Psoas muscle (tissue), 8 donors: ENCODE measurements around the gene OSCP1. TPM values are rescaled to one million over a fixed set of nuclear protein-coding genes. Genes with fewer than 3 reads are reported as not detected.

Experiments used
- ATAC-seq, 4 donors: fragments of 200-7000 bp; cut with Tn5 transposase; one replicate each; pipeline ENCODE4 v1.9.1; 2020; ENCODE audit warnings: moderate library complexity in 3 of 4, mild to moderate bottlenecking in 2 of 4
- DNase-seq, 2 donors: peaks; one replicate each; pipeline ENCODE4 v3.0.0-alpha.2; 2020
- H3K27ac ChIP-seq: fragments of 200-600 bp; one replicate; pipeline ENCODE4 v1.8.0; 2022
- H3K27me3 ChIP-seq, 3 donors: fragments of 200-600 bp in 1 of 3; one replicate each; pipeline versions ENCODE4 v1.6.1 to v1.8.0; 2013 to 2022; ENCODE audit warnings: low read length in 2 of 3, mild to moderate bottlenecking in 2 of 3, moderate library complexity in 1 of 3; ENCODE audit not compliant: insufficient read depth in 3 of 3
- H3K36me3 ChIP-seq, 2 donors: fragments of 200-600 bp in 1 of 2; one replicate each; pipeline versions ENCODE4 v1.6.1 to v1.8.0; 2013 to 2022; ENCODE audit warnings: low read depth in 1 of 2, mild to moderate bottlenecking in 1 of 2, moderate library complexity in 1 of 2; ENCODE audit not compliant: insufficient read depth in 1 of 2
- H3K4me1 ChIP-seq: fragments of 200-600 bp; one replicate; pipeline ENCODE4 v1.8.0; 2022
- H3K4me3 ChIP-seq: fragments of 200-600 bp; one replicate; pipeline ENCODE4 v1.8.0; 2022; ENCODE audit warnings: mild to moderate bottlenecking
- H3K9me3 ChIP-seq: fragments of 200-600 bp; one replicate; pipeline ENCODE4 v1.8.0; 2022
- WGBS, 3 donors: extraction: QIAGEN DNeasy Blood & Tissue Kit; methylation state at CpG; one replicate each; pipeline versions ENCODE4 v1.1.6 to v1.1.7; 2013; 5-methylcytosine and 5-hydroxymethylcytosine counted together
- intact Hi-C, 2 donors: fragments of 100-400 bp; cut with DNase I; formaldehyde crosslinking; loops; one replicate each; pipeline versions ENCODE4 v1.11.0 to v1.14.2; 2022
- polyA plus RNA-seq, 3 donors: library from polyadenylated mRNA; stranded (reverse); fragments of 200-250 nt; gene quantifications; one replicate each; pipeline ENCODE4 v1.2.3, GENCODE V29; 2013
- total RNA-seq, 4 donors: library from RNA; stranded (reverse); fragmentation: NEBNext Ultra II Directional in 2 of 4; extraction: Animal tissue kit (Norgen Biotek cat#: 25700) in 2 of 4; gene quantifications; one replicate each; pipeline versions ENCODE4 v1.2.1 to v1.2.4, GENCODE V29; 2021 to 2023
- TF ChIP-seq, protein P1 (sequence below): fragments of 200-600 bp; IDR thresholded peaks from one replicate; pipeline ENCODE4 v1.8.0; 2022; ENCODE audit warnings: antibody characterized with exemption
- donor health status: healthy with polysubstance abuse.
- donor health status: DM: no; HTN: no; CAD: no; lungs with moderate emphysema.
- donor health status: Bipolar disorder and iron deficiency.
- donor health status: healthy.
- donor health status: DM: yes; HTN: yes; CAD: no.
- donor health status: DM: no; HTN: no; CAD: no.
- donor health status: DM: no; HTN: no; CAD: no.
- donor health status: DM: yes; HTN: yes; CAD: no.

Gene OSCP1
- total and polyA plus RNA-seq, 7 donors = 2.5 to 5.5 (median 4.2) TPM

DNA sequence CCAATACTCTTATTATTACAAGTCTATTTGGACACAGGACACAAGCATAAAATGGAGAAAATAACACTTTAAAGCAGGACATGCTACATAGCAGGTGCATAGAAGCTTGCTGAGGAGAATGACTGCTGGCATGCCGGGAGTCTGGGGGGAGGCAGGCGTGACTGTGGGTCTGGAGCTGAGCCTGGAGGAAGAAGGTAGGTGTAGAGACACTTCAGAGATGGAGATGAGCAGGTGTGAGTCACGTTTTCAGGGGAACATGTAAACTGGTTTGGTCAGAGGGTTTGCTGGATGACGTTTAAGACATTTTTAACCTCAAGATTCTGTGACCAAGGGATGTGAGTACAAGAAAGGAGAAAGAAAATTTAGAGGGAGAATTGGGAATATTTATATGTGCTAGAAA lies 24.5 kb downstream of the OSCP1 start:
- DNase-seq = no peak
- H3K4me3 ChIP-seq = no peak overlapping the region
- H3K27ac ChIP-seq = no peak overlapping the region
- peaks cover 0 to 20% of the 10 kb centered on the region in 2 donors for H3K36me3 ChIP-seq
- intact Hi-C loops = loop anchor here (10.0 kb wide), 2 partner anchors 211 to 331 kb away; no protein-coding TSS in a partner anchor
- TF ChIP-seq, protein P1, sequence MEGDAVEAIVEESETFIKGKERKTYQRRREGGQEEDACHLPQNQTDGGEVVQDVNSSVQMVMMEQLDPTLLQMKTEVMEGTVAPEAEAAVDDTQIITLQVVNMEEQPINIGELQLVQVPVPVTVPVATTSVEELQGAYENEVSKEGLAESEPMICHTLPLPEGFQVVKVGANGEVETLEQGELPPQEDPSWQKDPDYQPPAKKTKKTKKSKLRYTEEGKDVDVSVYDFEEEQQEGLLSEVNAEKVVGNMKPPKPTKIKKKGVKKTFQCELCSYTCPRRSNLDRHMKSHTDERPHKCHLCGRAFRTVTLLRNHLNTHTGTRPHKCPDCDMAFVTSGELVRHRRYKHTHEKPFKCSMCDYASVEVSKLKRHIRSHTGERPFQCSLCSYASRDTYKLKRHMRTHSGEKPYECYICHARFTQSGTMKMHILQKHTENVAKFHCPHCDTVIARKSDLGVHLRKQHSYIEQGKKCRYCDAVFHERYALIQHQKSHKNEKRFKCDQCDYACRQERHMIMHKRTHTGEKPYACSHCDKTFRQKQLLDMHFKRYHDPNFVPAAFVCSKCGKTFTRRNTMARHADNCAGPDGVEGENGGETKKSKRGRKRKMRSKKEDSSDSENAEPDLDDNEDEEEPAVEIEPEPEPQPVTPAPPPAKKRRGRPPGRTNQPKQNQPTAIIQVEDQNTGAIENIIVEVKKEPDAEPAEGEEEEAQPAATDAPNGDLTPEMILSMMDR = no peak
- no peak for ATAC-seq
- H3K9me3 ChIP-seq = no peaks in the 10 kb centered on the region
- H3K4me1 ChIP-seq = no peaks in the 10 kb centered on the region
- H3K27me3 ChIP-seq = no peaks in the 10 kb centered on the region
- WGBS, 3 donors = 67 to 78% (median 68%) methylated on average over 4 of the region's 4 CpGs

DNA sequence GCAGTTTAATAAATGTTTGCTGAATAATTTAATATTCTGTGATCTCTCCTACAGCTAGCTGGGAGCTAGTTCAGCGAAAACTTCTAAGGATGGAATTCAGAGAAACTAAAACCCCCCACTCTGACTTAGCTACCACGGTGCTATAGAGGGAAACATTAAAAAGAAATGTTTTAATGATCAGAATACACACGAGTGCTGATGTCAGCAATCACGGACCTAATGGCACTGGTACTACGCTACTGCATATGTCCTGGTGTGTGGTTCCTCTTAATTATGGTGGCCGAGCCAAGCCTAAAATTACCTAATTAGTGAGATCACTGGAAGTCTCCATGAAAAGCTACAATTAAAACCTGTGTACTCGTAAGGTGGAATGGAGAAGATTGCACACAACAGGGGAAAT lies 28.6 kb downstream of the OSCP1 start:
- intact Hi-C loops = loop anchor here (2.0 to 10.0 kb wide), 7 partner anchors 79 to 327 kb away; partner anchors contain the start of genes SH3D21 (in 1 of the 2) and TRAPPC3 (in 1 of the 2)
- Histone ChIP-seq H3K4me1 (peaks cover 23% of the 10 kb centered on the region), H3K9me3 (no peaks in the 10 kb centered on the region), H3K27ac (no peak overlapping the region), H3K4me3 (no peak overlapping the region), H3K27me3 (no peaks in the 10 kb centered on the region), H3K36me3 (peaks cover 0 to 19% of the 10 kb centered on the region in 2 donors)
- ATAC-seq = no peak
- WGBS, 3 donors = 84 to 91% (median 86%) methylated on average over 7 of the region's 7 CpGs
- TF ChIP-seq, protein P1 = no peak
- DNase-seq = no peak

DNA sequence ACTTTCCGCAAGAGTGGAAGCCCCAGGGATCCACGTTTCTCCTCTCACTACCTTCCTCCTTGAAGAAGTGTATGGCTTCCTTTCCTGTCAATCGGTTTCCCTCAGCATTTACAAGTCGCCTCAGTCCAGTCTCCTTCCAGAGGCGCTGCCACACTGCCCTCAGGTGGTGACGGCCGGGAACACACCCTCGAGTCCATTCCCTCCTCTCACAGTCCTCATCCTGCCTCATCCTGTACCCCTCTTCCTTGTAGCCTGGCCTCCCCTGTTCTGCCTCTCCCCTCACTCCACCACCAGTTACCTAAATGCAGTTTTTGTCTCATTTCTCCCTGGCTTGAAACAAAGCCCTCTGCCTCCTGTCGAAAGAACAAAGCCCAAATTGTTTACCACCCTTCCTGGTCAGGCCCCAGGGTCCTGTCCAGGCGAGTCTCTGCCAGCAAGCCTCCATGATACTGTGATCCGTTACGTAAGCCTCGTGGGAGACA lies 29.4 kb downstream of the OSCP1 start:
- 13 to 18% (median 14%) methylated on average over 13 of the region's 13 CpGs for WGBS, 3 donors

DNA sequence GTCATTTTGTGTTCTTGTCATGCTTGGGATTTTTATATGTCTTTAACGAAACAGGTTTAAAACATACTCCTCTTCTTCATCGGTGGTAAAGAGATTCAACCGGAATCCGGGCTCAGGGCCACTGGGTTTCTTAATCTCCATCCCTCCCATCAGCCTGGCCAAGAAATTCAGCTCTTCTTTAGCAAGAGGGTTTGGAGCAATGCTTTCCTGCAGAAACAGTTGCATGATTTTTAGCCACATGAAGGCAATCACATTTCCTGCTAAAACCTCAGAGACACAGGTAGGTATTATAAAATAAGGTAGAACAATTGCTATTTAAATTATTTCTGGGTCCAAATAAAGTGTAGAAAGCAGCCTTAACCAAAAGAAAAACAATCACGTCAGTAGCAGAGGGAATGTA lies 29.8 kb downstream of the OSCP1 start:
- Histone ChIP-seq H3K27me3 (no peaks in the 10 kb centered on the region), H3K4me1 (peaks cover 23% of the 10 kb centered on the region), H3K4me3 (peak overlapping the region; percentile 29), H3K36me3 (peaks cover 0 to 19% of the 10 kb centered on the region in 2 donors), H3K9me3 (no peaks in the 10 kb centered on the region), H3K27ac (peak overlapping the region; percentile 83)
- ATAC-seq (peak; percentile 33 to 62 (median 51)), DNase-seq (peak in 1 of 2 donors; percentile 49)
- 19 to 36% (median 33%) methylated on average over 5 of the region's 5 CpGs for WGBS, 3 donors
- TF ChIP-seq, protein P1 = no peak
- intact Hi-C loops = loop anchor here (2.0 to 10.0 kb wide), 7 partner anchors 78 to 326 kb away; partner anchors contain the start of genes SH3D21 (in 1 of the 2) and TRAPPC3 (in 1 of the 2)

More for the DNA sequence above, 29.4 kb downstream of the OSCP1 start:
- H3K27me3 ChIP-seq = no peaks in the 10 kb centered on the region
- peaks cover 0 to 19% of the 10 kb centered on the region in 2 donors for H3K36me3 ChIP-seq
- peak overlapping the region; percentile 83 for H3K27ac ChIP-seq
- H3K4me1 ChIP-seq = peaks cover 23% of the 10 kb centered on the region
- TF ChIP-seq, protein P1 = peak; percentile 96
- DNase-seq (peak; percentile 89 to 93), ATAC-seq (peak; percentile 88 to 91 (median 88))
- intact Hi-C loops = loop anchor here (2.0 to 10.0 kb wide), 7 partner anchors 78 to 326 kb away; partner anchors contain the start of genes SH3D21 (in 1 of the 2) and TRAPPC3 (in 1 of the 2)
- H3K9me3 ChIP-seq = no peaks in the 10 kb centered on the region
- peak overlapping the region; percentile 29 for H3K4me3 ChIP-seq
